CD8-positive, alpha-beta memory T cell (primary cell): Measurements from ENCODE around the gene IDI2. TPM values are rescaled to one million over a fixed set of nuclear protein-coding genes. Genes with fewer than 3 reads are reported as not detected.
A peak's percentile ranks its signal among the peaks of the same experiment; 100 is the strongest.

Experiments used
- CTCF ChIA-PET: fragments of 350-600 bp; sonication (Branson Sonifier 250); formaldehyde crosslinking; loops from one replicate; lab custom pipeline; 2021; ENCODE audit warnings: antibody characterized with exemption; lab: Charles Lee
- POLR2A ChIA-PET: fragments of 350-600 bp; sonication (Branson Sonifier 250); formaldehyde crosslinking; loops from one replicate; lab custom pipeline; 2021; ENCODE audit warnings: antibody characterized with exemption; lab: Charles Lee
- DNase-seq, 5 donors: peaks; one replicate each; pipeline versions ENCODE4 v3.0.0 to v3.0.0-alpha.2; 2020 to 2022; ENCODE audit warnings: mixed read lengths in 1 of 5
- H3K27ac ChIP-seq: one replicate; pipeline ENCODE4 v1.7.0; 2013; ENCODE audit warnings: low read depth, mild to moderate bottlenecking, low read length, moderate library complexity
- H3K27me3 ChIP-seq: 2 replicates; pipeline ENCODE4 v1.7.0; 2013; ENCODE audit warnings: low read length, mild to moderate bottlenecking; ENCODE audit not compliant: insufficient read depth, poor library complexity, severe bottlenecking
- H3K36me3 ChIP-seq: 2 replicates; pipeline ENCODE4 v1.7.0; 2013; ENCODE audit warnings: mild to moderate bottlenecking, low read length, moderate library complexity; ENCODE audit not compliant: insufficient read depth
- H3K4me1 ChIP-seq: 2 replicates; pipeline ENCODE4 v1.7.0; 2013; ENCODE audit warnings: mild to moderate bottlenecking, low read length, moderate library complexity; ENCODE audit not compliant: insufficient read depth
- H3K4me3 ChIP-seq: 2 replicates; pipeline ENCODE4 v1.7.0; 2013; ENCODE audit warnings: mild to moderate bottlenecking, low read length
- H3K9me3 ChIP-seq: 2 replicates; pipeline ENCODE4 v1.7.0; 2013; ENCODE audit warnings: mild to moderate bottlenecking, low read length
- H3K27ac Mint-ChIP-seq, 8 donors: one replicate each; pipeline ENCODE4 v1.8.0; 2020 to 2021; ENCODE audit warnings: mixed read lengths in 8 of 8, mild to moderate bottlenecking in 6 of 8, inconsistent platforms in 3 of 8, moderate library complexity in 3 of 8
- H3K27me3 Mint-ChIP-seq, 2 donors: one replicate each; pipeline ENCODE4 v1.8.0; 2020 to 2021; ENCODE audit warnings: mixed read lengths in 2 of 2, mild to moderate bottlenecking in 1 of 2, moderate library complexity in 1 of 2
- H3K36me3 Mint-ChIP-seq, 3 donors: one replicate each; pipeline ENCODE4 v1.8.0; 2020 to 2021; ENCODE audit warnings: mixed read lengths in 3 of 3, inconsistent platforms in 1 of 3, mild to moderate bottlenecking in 1 of 3
- H3K4me1 Mint-ChIP-seq, 3 donors: one replicate each; pipeline ENCODE4 v1.8.0; 2020 to 2021; ENCODE audit warnings: mixed read lengths in 3 of 3, inconsistent platforms in 1 of 3, mild to moderate bottlenecking in 1 of 3
- H3K4me3 Mint-ChIP-seq, 7 donors: one replicate each; pipeline ENCODE4 v1.8.0; 2020 to 2021; ENCODE audit warnings: mixed read lengths in 7 of 7, mild to moderate bottlenecking in 6 of 7, moderate library complexity in 4 of 7, inconsistent platforms in 2 of 7
- H3K9me3 Mint-ChIP-seq, 5 donors: one replicate each; pipeline ENCODE4 v1.8.0; 2020 to 2022; ENCODE audit warnings: mixed read lengths in 5 of 5, mild to moderate bottlenecking in 3 of 5, moderate library complexity in 2 of 5, inconsistent platforms in 1 of 5
- polyA plus RNA-seq: library from polyadenylated mRNA; unstranded; fragments of 300-500 nt; fragmentation: Illumina TruSeq; gene quantifications from one replicate; pipeline ENCODE4 v1.2.3, GENCODE V29; 2021
- total RNA-seq, 2 experiments: library from RNA; stranded (reverse); gene quantifications; one replicate each; pipeline ENCODE4 v1.2.3, GENCODE V29; 2021

The IDI2 gene
- total and polyA plus RNA-seq, 3 experiments from 2014 or later, result not detected

GRCh38 chr10:1063232-1063865 lies 37.7 kb upstream of the IDI2 start:
- Mint-ChIP-seq H3K4me1 (peaks cover 77 to 94% (median 92%) of the 10 kb centered on the region in 3 donors), H3K27me3 (no peaks in the 10 kb centered on the region), H3K9me3 (no peaks in the 10 kb centered on the region), H3K27ac (peak overlapping the region; percentile 90 to 98 (median 92)), H3K4me3 (peak overlapping the region; percentile 72 to 82 (median 80)), H3K36me3 (peaks cover 0 to 11% (median 4%) of the 10 kb centered on the region in 3 donors)
- POLR2A ChIA-PET, result interaction anchor here (0.7 to 1.0 kb wide), 4 partner anchors 13 to 804 kb away, joined by 3 to 5 read pairs (median 3); partner anchors contain the start of gene IDI1
- DNase-seq, result peak; percentile 14 to 57 (median 55)
- no peaks in the 10 kb centered on the region for H3K36me3 ChIP-seq
- H3K9me3 ChIP-seq, result no peaks in the 10 kb centered on the region
- peaks cover 70% of the 10 kb centered on the region for H3K4me1 ChIP-seq
- peak overlapping the region; percentile 49 for H3K27ac ChIP-seq
- H3K4me3 ChIP-seq, result peak overlapping the region; percentile 47
- no peaks in the 10 kb centered on the region for H3K27me3 ChIP-seq
- CTCF ChIA-PET, result interaction anchor here (1.4 to 1.8 kb wide), 2 partner anchors 14 to 75 kb away, joined by 4 to 6 read pairs; partner anchors contain the start of genes GTPBP4 and IDI1

- Histone ChIP-seq H3K9me3 (no peaks in the 10 kb centered on the region), H3K36me3 (no peaks in the 10 kb centered on the region), H3K27ac (no peak overlapping the region), H3K4me1 (peaks cover 81% of the 10 kb centered on the region), H3K4me3 (peak overlapping the region; percentile 47), H3K27me3 (no peaks in the 10 kb centered on the region)
- H3K4me1 Mint-ChIP-seq, result peaks cover 79 to 95% (median 94%) of the 10 kb centered on the region in 3 donors
- no peaks in the 10 kb centered on the region for H3K27me3 Mint-ChIP-seq
- H3K4me3 Mint-ChIP-seq, result peak overlapping the region; percentile 72 to 82 (median 80)
- H3K27ac Mint-ChIP-seq, result peak overlapping the region; percentile 90 to 98 (median 92)
- H3K9me3 Mint-ChIP-seq, result no peaks in the 10 kb centered on the region
- peaks cover 0 to 17% (median 4%) of the 10 kb centered on the region in 3 donors for H3K36me3 Mint-ChIP-seq
- CTCF ChIA-PET, result interaction anchor here (1.4 kb wide), 1 partner anchor 74 kb away, joined by 4 read pairs; the partner anchor contains the start of gene GTPBP4
- peak in 1 of 5 donors; percentile 65 for DNase-seq
- POLR2A ChIA-PET, result interaction anchor here (0.6 to 1.7 kb wide), 3 partner anchors 10 to 162 kb away, joined by 3 to 8 read pairs (median 5); partner anchors contain the start of gene IDI1
Observed at GRCh38 chr10:1061930-1062774, 36.5 kb upstream of the IDI2 start.

- Mint-ChIP-seq H3K27me3 (no peaks in the 10 kb centered on the region), H3K9me3 (no peaks in the 10 kb centered on the region), H3K4me1 (peaks cover 75 to 95% (median 88%) of the 10 kb centered on the region in 3 donors), H3K27ac (peak overlapping the region; percentile 47 to 98 (median 79)), H3K36me3 (peaks cover 0 to 28% (median 4%) of the 10 kb centered on the region in 3 donors), H3K4me3 (peak overlapping the region; percentile 8 to 59 (median 23))
- POLR2A ChIA-PET, result interaction anchor here (3.8 kb wide), 1 partner anchor 11 kb away, joined by 19 read pairs; the partner anchor contains the start of gene IDI1
- H3K4me3 ChIP-seq, result no peak overlapping the region
- no peak overlapping the region for H3K27ac ChIP-seq
- no peaks in the 10 kb centered on the region for H3K36me3 ChIP-seq
- CTCF ChIA-PET, result interaction anchor here (1.4 kb wide), 1 partner anchor 10 kb away, joined by 5 read pairs; the partner anchor contains the start of gene IDI1
- H3K9me3 ChIP-seq, result no peaks in the 10 kb centered on the region
- DNase-seq, result no peak
- no peaks in the 10 kb centered on the region for H3K27me3 ChIP-seq
- H3K4me1 ChIP-seq, result peaks cover 81% of the 10 kb centered on the region
Observed at GRCh38 chr10:1059902-1060301, 34.2 kb upstream of the IDI2 start.

- H3K27me3 Mint-ChIP-seq, result no peaks in the 10 kb centered on the region
- DNase-seq, result no peak
- peak overlapping the region; percentile 78 to 99 (median 95) for H3K27ac Mint-ChIP-seq
- peaks cover 74 to 95% (median 88%) of the 10 kb centered on the region in 3 donors for H3K4me1 Mint-ChIP-seq
- POLR2A ChIA-PET, result interaction anchor here (3.8 kb wide), 1 partner anchor 9 kb away, joined by 19 read pairs; the partner anchor contains the start of gene IDI1
- no peaks in the 10 kb centered on the region for H3K9me3 Mint-ChIP-seq
- peaks cover 0 to 39% (median 0%) of the 10 kb centered on the region in 3 donors for H3K36me3 Mint-ChIP-seq
- peak overlapping the region; percentile 94 to 98 (median 94) for H3K4me3 Mint-ChIP-seq
- peak overlapping the region; percentile 96 for H3K27ac ChIP-seq
- H3K4me1 ChIP-seq, result peaks cover 71% of the 10 kb centered on the region
- CTCF ChIA-PET, result interaction anchor here (1.1 kb wide), 1 partner anchor 12 kb away, joined by 3 read pairs; no protein-coding TSS in a partner anchor
- no peaks in the 10 kb centered on the region for H3K27me3 ChIP-seq
- no peaks in the 10 kb centered on the region for H3K9me3 ChIP-seq
- no peaks in the 10 kb centered on the region for H3K36me3 ChIP-seq
- peak overlapping the region; percentile 88 for H3K4me3 ChIP-seq
Observed at GRCh38 chr10:1058017-1058416, 32.4 kb upstream of the IDI2 start.

- Mint-ChIP-seq H3K4me3 (peak overlapping the region; percentile 94 to 98 (median 94)), H3K36me3 (peaks cover 0 to 47% (median 2%) of the 10 kb centered on the region in 3 donors), H3K9me3 (no peaks in the 10 kb centered on the region), H3K27me3 (no peaks in the 10 kb centered on the region), H3K27ac (peak overlapping the region; percentile 94 to 99 (median 96)), H3K4me1 (peaks cover 73 to 95% (median 88%) of the 10 kb centered on the region in 3 donors)
- H3K4me1 ChIP-seq, result peaks cover 65% of the 10 kb centered on the region
- no peaks in the 10 kb centered on the region for H3K27me3 ChIP-seq
- ChIA-PET CTCF (interaction anchor here (1.1 kb wide), 1 partner anchor 12 kb away, joined by 3 read pairs; no protein-coding TSS in a partner anchor), POLR2A (interaction anchor here (3.8 kb wide), 1 partner anchor 9 kb away, joined by 19 read pairs; the partner anchor contains the start of gene IDI1)
- H3K9me3 ChIP-seq, result no peaks in the 10 kb centered on the region
- DNase-seq, result peak in 1 of 5 donors; percentile 12
- peak overlapping the region; percentile 88 for H3K4me3 ChIP-seq
- peak overlapping the region; percentile 96 for H3K27ac ChIP-seq
- peaks cover 5% of the 10 kb centered on the region for H3K36me3 ChIP-seq
Observed at GRCh38 chr10:1057106-1057657, 31.5 kb upstream of the IDI2 start.

GRCh38 chr10:1056326-1057105 lies 30.9 kb upstream of the IDI2 start, which contains the start of gene WDR37:
Gene WDR37, plus strand, starts transcription at chr10:1056385. Its CDS starts 15,771 bp downstream, at chr10:1072156.
- Mint-ChIP-seq H3K4me1 (peaks cover 71 to 95% (median 88%) of the 10 kb centered on the region in 3 donors), H3K4me3 (peak within 1 kb of the TSS; percentile 94 to 98 (median 94)), H3K27ac (peak within 1 kb of the TSS; percentile 95 to 99 (median 96)), H3K27me3 (no peaks in the 10 kb centered on the region), H3K36me3 (peaks cover 0 to 52% (median 2%) of the 10 kb centered on the region in 3 donors), H3K9me3 (no peaks in the 10 kb centered on the region)
- peak; percentile 85 to 92 (median 87) for DNase-seq
- no peaks in the 10 kb centered on the region for H3K9me3 ChIP-seq
- ChIA-PET POLR2A (interaction anchor here (0.7 to 3.8 kb wide), 4 partner anchors 8 to 125 kb away, joined by 3 to 19 read pairs (median 4); partner anchors contain the start of genes IDI1 and LARP4B), CTCF (no interaction called here)
- peak within 1 kb of the TSS; percentile 88 for H3K4me3 ChIP-seq
- H3K36me3 ChIP-seq, result peaks cover 5% of the 10 kb centered on the region
- peaks cover 64% of the 10 kb centered on the region for H3K4me1 ChIP-seq
- H3K27me3 ChIP-seq, result no peaks in the 10 kb centered on the region
- peak within 1 kb of the TSS; percentile 96 for H3K27ac ChIP-seq
